HepG2 (cell line): ENCODE measurements around the gene MTA2. TPM values are rescaled to one million over a fixed set of nuclear protein-coding genes. Genes with fewer than 3 reads are reported as not detected.

Experiments
- AKAP8 ChIP-seq: sonication (generic); formaldehyde crosslinking; IDR thresholded peaks from 2 replicates; pipeline ENCODE4 v1.5.1; 2020; ENCODE audit warnings: mild to moderate bottlenecking, missing genetic modification reagents
- CREB1 ChIP-seq, 2 experiments: fragments of 450-650 bp in 1 of 2; IDR thresholded peaks; 2 replicates each; pipeline ENCODE4 v1.6.1; 2016 to 2017; ENCODE audit warnings: control low read depth in 1 of 2, mild to moderate bottlenecking in 1 of 2, missing compliant biosample characterization in 1 of 2, missing genetic modification characterization in 1 of 2
- DMAP1 ChIP-seq: IDR thresholded peaks from 2 replicates; pipeline ENCODE4 v1.6.1; 2016
- ETV5 ChIP-seq: IDR thresholded peaks from 2 replicates; pipeline ENCODE4 v1.6.1; 2018; ENCODE audit warnings: missing biosample characterization, missing genetic modification reagents, inconsistent platforms, borderline replicate concordance
- GABPB1 ChIP-seq: IDR thresholded peaks from 2 replicates; pipeline ENCODE4 v1.6.1; 2016; ENCODE audit warnings: mild to moderate bottlenecking, missing genetic modification reagents, moderate library complexity, missing compliant biosample characterization
- HIVEP1 ChIP-seq: sonication (generic); formaldehyde crosslinking; IDR thresholded peaks from 2 replicates; pipeline ENCODE4 v1.4.0; 2020; ENCODE audit warnings: mild to moderate bottlenecking, missing genetic modification reagents
- HOXA5 ChIP-seq: sonication (generic); formaldehyde crosslinking; IDR thresholded peaks from 2 replicates; pipeline ENCODE4 v1.4.0; 2020; ENCODE audit warnings: missing genetic modification reagents
- KLF6 ChIP-seq: IDR thresholded peaks from 2 replicates; pipeline ENCODE4 v1.8.0; 2016; ENCODE audit warnings: missing biosample characterization, missing genetic modification reagents
- MIER3 ChIP-seq: IDR thresholded peaks from 2 replicates; pipeline ENCODE4 v1.6.1; 2016; ENCODE audit warnings: missing compliant biosample characterization, borderline replicate concordance
- SMARCC2 ChIP-seq: fragments of 450-650 bp; IDR thresholded peaks from 2 replicates; pipeline ENCODE4 v1.6.1; 2017; ENCODE audit warnings: antibody characterized with exemption, mild to moderate bottlenecking
- ZNF20 ChIP-seq: sonication (generic); formaldehyde crosslinking; IDR thresholded peaks from 2 replicates; pipeline ENCODE4 v1.4.0; 2020; ENCODE audit warnings: mild to moderate bottlenecking, moderate library complexity, missing genetic modification reagents
- ZNF224 ChIP-seq: sonication (generic); formaldehyde crosslinking; IDR thresholded peaks from 2 replicates; pipeline ENCODE4 v1.5.0; 2020; ENCODE audit warnings: mild to moderate bottlenecking, missing genetic modification reagents
- ZNF251 ChIP-seq: sonication (generic); formaldehyde crosslinking; IDR thresholded peaks from 2 replicates; pipeline ENCODE4 v1.9.0; 2021; ENCODE audit warnings: mild to moderate bottlenecking, missing genetic modification reagents
- ZNF260 ChIP-seq: sonication (generic); formaldehyde crosslinking; IDR thresholded peaks from 2 replicates; pipeline ENCODE4 v1.4.0; 2020; ENCODE audit warnings: missing genetic modification reagents, low read depth, mild to moderate bottlenecking, borderline replicate concordance
- ZNF644 ChIP-seq: IDR thresholded peaks from 2 replicates; pipeline ENCODE4 v1.6.1; 2016; ENCODE audit warnings: low read depth
- ZNF746 ChIP-seq: sonication (generic); formaldehyde crosslinking; IDR thresholded peaks from 2 replicates; pipeline ENCODE4 v1.8.0; 2022; ENCODE audit warnings: mild to moderate bottlenecking, missing genetic modification reagents
- ZNF816 ChIP-seq: sonication (generic); formaldehyde crosslinking; IDR thresholded peaks from 2 replicates; pipeline ENCODE4 v1.8.0; 2022; ENCODE audit warnings: missing genetic modification reagents, mild to moderate bottlenecking, borderline replicate concordance
- polyA plus RNA-seq, 8 experiments: library from polyadenylated mRNA; depleted of rRNA in 3 of 8; stranded (reverse) in 7 of 8; unstranded in 1 of 8; fragments of >200 nt; fragmentation: Illumina TruSeq in 4 of 8; extraction: Trizol in 4 of 8; gene quantifications; 2 replicates each; pipeline versions ENCODE4 v1.2.1 to v1.2.3, GENCODE V29; 2011 to 2016; ENCODE audit warnings: low read depth in 4 of 8, missing spikeins in 1 of 8, mixed read lengths in 1 of 8; ENCODE audit not compliant: insufficient read depth in 1 of 8
- total RNA-seq, 5 experiments: library from RNA; depleted of rRNA; stranded (reverse); fragments of >200 nt; fragmentation: Illumina TruSeq; extraction: Trizol; gene quantifications; 2 replicates each; pipeline ENCODE4 v1.2.3, GENCODE V29; 2016; ENCODE audit warnings: low read depth in 1 of 5
- TF ChIP-seq, protein P1 (sequence below): sonication (generic); formaldehyde crosslinking; IDR thresholded peaks from 2 replicates; pipeline ENCODE4 v1.5.0; 2020; ENCODE audit warnings: missing genetic modification reagents
- TF ChIP-seq, protein P2 (sequence below): sonication (generic); formaldehyde crosslinking; IDR thresholded peaks from 2 replicates; pipeline ENCODE4 v1.4.0; 2020; ENCODE audit warnings: missing genetic modification reagents
- TF ChIP-seq, protein P3 (sequence below): IDR thresholded peaks from 2 replicates; pipeline ENCODE4 v1.6.1; 2018; ENCODE audit warnings: missing genetic modification reagents, mild to moderate bottlenecking, missing compliant biosample characterization

The MTA2 gene
- total and polyA plus RNA-seq, 2 of the 13 experiments (the other 11 are each of a cell fraction or from before 2014, with no cell fraction given), result 14.0 to 70.0 TPM

DNA sequence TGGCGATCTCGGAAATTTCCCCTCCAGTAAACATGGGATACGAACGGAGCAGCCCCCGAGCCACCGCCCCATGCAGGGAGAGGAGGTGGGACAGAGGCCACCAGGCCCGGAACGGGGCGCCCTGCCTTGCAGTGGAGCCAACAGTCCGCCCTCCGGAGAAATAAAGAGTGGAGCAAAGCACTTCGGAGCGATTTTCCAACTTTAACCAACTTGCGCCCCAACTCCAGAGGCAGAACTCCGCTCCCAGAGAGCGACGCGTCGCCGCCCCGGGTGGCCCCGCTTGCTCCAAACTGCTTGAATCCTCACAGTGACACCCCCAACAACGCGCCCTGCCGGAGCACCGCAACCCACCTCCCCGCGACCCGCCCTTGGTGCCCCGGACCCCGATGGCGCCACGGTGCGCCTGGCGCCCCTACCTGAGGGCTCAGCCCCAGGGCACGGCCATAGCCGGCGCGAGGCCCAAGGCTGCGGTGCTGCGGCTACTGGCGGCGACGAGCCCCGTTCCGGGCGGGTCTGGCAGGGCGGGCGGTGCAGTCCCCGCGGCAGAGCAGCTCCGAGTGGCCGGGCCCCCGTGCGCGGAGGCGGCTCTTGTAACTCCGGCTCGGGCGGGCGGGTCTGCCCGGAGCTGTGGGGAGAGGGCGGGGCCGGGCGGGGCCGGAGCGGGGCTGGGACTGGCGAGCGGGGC lies 55.3 kb downstream of the MTA2 start, which contains the start of gene AHNAK (continued):
- TF ChIP-seq MIER3 (no peak), GABPB1 (CRISPR knock-in tag) (no peak; the same call in none of the 2 replicates), DMAP1 (no peak), ZNF260 (CRISPR knock-in tag) (no peak), HIVEP1 (no peak), SMARCC2 (no peak), AKAP8 (no peak), ZNF20 (CRISPR knock-in tag) (no peak), ZNF816 (CRISPR knock-in tag) (peak; percentile 72; the same call in 1 of the 2 replicates), ZNF746 (CRISPR knock-in tag) (no peak), HOXA5 (CRISPR knock-in tag) (no peak; the same call in 1 of the 2 replicates), ETV5 (no peak), ZNF224 (no peak), ZNF251 (CRISPR knock-in tag) (no peak), ZNF644 (CRISPR knock-in tag) (no peak), KLF6 (peak; percentile 43; the same call in 1 of the 2 replicates), CREB1 (IDR thresholded peaks at IDR 0.05) (no peak), CREB1 (CRISPR knock-in tag; IDR thresholded peaks at IDR 0.05) (no peak)
- TF ChIP-seq, protein P1, sequence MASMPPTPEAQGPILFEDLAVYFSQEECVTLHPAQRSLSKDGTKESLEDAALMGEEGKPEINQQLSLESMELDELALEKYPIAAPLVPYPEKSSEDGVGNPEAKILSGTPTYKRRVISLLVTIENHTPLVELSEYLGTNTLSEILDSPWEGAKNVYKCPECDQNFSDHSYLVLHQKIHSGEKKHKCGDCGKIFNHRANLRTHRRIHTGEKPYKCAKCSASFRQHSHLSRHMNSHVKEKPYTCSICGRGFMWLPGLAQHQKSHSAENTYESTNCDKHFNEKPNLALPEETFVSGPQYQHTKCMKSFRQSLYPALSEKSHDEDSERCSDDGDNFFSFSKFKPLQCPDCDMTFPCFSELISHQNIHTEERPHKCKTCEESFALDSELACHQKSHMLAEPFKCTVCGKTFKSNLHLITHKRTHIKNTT (CRISPR knock-in tag), result no peak
- TF ChIP-seq, protein P2, sequence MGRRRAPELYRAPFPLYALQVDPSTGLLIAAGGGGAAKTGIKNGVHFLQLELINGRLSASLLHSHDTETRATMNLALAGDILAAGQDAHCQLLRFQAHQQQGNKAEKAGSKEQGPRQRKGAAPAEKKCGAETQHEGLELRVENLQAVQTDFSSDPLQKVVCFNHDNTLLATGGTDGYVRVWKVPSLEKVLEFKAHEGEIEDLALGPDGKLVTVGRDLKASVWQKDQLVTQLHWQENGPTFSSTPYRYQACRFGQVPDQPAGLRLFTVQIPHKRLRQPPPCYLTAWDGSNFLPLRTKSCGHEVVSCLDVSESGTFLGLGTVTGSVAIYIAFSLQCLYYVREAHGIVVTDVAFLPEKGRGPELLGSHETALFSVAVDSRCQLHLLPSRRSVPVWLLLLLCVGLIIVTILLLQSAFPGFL (CRISPR knock-in tag), result no peak
- TF ChIP-seq, protein P3, sequence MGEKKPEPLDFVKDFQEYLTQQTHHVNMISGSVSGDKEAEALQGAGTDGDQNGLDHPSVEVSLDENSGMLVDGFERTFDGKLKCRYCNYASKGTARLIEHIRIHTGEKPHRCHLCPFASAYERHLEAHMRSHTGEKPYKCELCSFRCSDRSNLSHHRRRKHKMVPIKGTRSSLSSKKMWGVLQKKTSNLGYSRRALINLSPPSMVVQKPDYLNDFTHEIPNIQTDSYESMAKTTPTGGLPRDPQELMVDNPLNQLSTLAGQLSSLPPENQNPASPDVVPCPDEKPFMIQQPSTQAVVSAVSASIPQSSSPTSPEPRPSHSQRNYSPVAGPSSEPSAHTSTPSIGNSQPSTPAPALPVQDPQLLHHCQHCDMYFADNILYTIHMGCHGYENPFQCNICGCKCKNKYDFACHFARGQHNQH (CRISPR knock-in tag), result no peak; the same call in 1 of the 2 replicates
